ENCODE data around the gene GREB1. TPM values are rescaled to one million over a fixed set of nuclear protein-coding genes. Genes with fewer than 3 reads are reported as not detected.
A peak's percentile ranks its signal among the peaks of the same experiment; 100 is the strongest.

GREB1 gene
- total and polyA plus RNA-seq, 2 of the 13 experiments (the other 11 are each of a cell fraction or from before 2014, with no cell fraction given), result 31.3 to 61.2 TPM

DNA sequence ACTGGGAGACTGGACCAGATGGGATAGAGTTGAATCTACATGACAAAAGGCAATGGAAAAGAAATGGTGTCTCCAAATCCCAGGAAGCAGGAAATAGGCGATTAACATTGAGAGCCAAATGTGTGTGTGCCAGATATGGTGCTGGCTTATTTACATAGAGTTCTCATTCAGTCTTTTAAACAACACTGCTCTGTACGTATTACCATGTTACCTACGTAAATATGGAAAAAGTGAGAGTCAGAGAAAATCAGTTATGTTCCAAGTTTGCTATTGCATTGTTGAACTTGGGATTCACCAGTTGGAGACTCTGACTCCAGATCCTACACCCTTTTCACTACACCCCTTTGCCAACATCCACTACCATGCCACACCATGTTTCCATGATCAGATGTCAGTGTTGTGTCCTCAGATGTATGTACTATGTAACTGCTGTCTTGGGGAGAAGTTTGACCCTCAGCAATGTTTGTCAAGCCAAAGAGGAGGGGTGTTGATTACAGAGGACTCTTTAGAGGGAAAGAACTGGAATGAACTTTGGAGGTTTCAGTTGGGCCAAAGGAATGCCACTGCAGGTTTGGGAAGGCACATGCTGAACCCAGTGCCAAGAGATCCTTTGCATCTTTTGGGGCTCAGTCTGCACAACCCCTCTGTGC lies 19.6 kb upstream of the GREB1 start (continued):
- TF ChIP-seq, protein P1, sequence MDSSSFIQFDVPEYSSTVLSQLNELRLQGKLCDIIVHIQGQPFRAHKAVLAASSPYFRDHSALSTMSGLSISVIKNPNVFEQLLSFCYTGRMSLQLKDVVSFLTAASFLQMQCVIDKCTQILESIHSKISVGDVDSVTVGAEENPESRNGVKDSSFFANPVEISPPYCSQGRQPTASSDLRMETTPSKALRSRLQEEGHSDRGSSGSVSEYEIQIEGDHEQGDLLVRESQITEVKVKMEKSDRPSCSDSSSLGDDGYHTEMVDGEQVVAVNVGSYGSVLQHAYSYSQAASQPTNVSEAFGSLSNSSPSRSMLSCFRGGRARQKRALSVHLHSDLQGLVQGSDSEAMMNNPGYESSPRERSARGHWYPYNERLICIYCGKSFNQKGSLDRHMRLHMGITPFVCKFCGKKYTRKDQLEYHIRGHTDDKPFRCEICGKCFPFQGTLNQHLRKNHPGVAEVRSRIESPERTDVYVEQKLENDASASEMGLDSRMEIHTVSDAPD (CRISPR knock-in tag; IDR thresholded peaks at IDR 0.05), result peak; percentile 75; the same call in 1 of the 2 replicates
- TF ChIP-seq, protein P2, sequence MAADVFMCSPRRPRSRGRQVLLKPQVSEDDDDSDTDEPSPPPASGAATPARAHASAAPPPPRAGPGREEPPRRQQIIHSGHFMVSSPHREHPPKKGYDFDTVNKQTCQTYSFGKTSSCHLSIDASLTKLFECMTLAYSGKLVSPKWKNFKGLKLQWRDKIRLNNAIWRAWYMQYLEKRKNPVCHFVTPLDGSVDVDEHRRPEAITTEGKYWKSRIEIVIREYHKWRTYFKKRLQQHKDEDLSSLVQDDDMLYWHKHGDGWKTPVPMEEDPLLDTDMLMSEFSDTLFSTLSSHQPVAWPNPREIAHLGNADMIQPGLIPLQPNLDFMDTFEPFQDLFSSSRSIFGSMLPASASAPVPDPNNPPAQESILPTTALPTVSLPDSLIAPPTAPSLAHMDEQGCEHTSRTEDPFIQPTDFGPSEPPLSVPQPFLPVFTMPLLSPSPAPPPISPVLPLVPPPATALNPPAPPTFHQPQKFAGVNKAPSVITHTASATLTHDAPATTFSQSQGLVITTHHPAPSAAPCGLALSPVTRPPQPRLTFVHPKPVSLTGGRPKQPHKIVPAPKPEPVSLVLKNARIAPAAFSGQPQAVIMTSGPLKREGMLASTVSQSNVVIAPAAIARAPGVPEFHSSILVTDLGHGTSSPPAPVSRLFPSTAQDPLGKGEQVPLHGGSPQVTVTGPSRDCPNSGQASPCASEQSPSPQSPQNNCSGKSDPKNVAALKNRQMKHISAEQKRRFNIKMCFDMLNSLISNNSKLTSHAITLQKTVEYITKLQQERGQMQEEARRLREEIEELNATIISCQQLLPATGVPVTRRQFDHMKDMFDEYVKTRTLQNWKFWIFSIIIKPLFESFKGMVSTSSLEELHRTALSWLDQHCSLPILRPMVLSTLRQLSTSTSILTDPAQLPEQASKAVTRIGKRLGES (CRISPR knock-in tag; IDR thresholded peaks at IDR 0.05; ENCODE audit: borderline replicate concordance), result no peak
- no peak for TF ChIP-seq ZNF547 (CRISPR knock-in tag; IDR thresholded peaks at IDR 0.05)
- no peak for TF ChIP-seq SIN3A (IDR thresholded peaks at IDR 0.05; ENCODE audit: borderline replicate concordance, low read depth, low read length)
- TF ChIP-seq REXO4 (CRISPR knock-in tag; IDR thresholded peaks at IDR 0.05; ENCODE audit: borderline replicate concordance), result no peak
- TF ChIP-seq AHR (CRISPR knock-in tag; IDR thresholded peaks at IDR 0.05), result no peak
- TF ChIP-seq ZNF180 (CRISPR knock-in tag; IDR thresholded peaks at IDR 0.05; ENCODE audit: borderline replicate concordance, low read depth), result no peak
- peak; percentile 11 for TF ChIP-seq ASH2L (IDR thresholded peaks at IDR 0.05; ENCODE audit: insufficient read length, low read depth, low read length)
- no peak for TF ChIP-seq ZSCAN22 (CRISPR knock-in tag; IDR thresholded peaks at IDR 0.05)
- TF ChIP-seq, protein P3, sequence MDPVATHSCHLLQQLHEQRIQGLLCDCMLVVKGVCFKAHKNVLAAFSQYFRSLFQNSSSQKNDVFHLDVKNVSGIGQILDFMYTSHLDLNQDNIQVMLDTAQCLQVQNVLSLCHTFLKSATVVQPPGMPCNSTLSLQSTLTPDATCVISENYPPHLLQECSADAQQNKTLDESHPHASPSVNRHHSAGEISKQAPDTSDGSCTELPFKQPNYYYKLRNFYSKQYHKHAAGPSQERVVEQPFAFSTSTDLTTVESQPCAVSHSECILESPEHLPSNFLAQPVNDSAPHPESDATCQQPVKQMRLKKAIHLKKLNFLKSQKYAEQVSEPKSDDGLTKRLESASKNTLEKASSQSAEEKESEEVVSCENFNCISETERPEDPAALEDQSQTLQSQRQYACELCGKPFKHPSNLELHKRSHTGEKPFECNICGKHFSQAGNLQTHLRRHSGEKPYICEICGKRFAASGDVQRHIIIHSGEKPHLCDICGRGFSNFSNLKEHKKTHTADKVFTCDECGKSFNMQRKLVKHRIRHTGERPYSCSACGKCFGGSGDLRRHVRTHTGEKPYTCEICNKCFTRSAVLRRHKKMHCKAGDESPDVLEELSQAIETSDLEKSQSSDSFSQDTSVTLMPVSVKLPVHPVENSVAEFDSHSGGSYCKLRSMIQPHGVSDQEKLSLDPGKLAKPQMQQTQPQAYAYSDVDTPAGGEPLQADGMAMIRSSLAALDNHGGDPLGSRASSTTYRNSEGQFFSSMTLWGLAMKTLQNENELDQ (CRISPR knock-in tag; IDR thresholded peaks at IDR 0.05; ENCODE audit: borderline replicate concordance), result no peak
- 0 out of 2 replicates have a peak, but pooled peaks have one; percentile 21 for TF ChIP-seq SOX5 (CRISPR knock-in tag; IDR thresholded peaks at IDR 0.05; ENCODE audit: borderline replicate concordance)
- TF ChIP-seq EED (CRISPR knock-in tag; IDR thresholded peaks at IDR 0.05), result no peak
- TF ChIP-seq, protein P4, sequence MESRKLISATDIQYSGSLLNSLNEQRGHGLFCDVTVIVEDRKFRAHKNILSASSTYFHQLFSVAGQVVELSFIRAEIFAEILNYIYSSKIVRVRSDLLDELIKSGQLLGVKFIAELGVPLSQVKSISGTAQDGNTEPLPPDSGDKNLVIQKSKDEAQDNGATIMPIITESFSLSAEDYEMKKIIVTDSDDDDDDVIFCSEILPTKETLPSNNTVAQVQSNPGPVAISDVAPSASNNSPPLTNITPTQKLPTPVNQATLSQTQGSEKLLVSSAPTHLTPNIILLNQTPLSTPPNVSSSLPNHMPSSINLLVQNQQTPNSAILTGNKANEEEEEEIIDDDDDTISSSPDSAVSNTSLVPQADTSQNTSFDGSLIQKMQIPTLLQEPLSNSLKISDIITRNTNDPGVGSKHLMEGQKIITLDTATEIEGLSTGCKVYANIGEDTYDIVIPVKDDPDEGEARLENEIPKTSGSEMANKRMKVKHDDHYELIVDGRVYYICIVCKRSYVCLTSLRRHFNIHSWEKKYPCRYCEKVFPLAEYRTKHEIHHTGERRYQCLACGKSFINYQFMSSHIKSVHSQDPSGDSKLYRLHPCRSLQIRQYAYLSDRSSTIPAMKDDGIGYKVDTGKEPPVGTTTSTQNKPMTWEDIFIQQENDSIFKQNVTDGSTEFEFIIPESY (CRISPR knock-in tag; IDR thresholded peaks at IDR 0.05), result no peak
- TF ChIP-seq GZF1 (CRISPR knock-in tag; IDR thresholded peaks at IDR 0.05), result no peak
- TF ChIP-seq, protein P5, sequence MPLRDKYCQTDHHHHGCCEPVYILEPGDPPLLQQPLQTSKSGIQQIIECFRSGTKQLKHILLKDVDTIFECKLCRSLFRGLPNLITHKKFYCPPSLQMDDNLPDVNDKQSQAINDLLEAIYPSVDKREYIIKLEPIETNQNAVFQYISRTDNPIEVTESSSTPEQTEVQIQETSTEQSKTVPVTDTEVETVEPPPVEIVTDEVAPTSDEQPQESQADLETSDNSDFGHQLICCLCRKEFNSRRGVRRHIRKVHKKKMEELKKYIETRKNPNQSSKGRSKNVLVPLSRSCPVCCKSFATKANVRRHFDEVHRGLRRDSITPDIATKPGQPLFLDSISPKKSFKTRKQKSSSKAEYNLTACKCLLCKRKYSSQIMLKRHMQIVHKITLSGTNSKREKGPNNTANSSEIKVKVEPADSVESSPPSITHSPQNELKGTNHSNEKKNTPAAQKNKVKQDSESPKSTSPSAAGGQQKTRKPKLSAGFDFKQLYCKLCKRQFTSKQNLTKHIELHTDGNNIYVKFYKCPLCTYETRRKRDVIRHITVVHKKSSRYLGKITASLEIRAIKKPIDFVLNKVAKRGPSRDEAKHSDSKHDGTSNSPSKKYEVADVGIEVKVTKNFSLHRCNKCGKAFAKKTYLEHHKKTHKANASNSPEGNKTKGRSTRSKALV (CRISPR knock-in tag; IDR thresholded peaks at IDR 0.05), result no peak
- TF ChIP-seq TEAD3 (CRISPR knock-in tag; optimal IDR thresholded peaks at IDR 0.05; ENCODE audit: borderline replicate concordance), result peak; percentile 62

All from HepG2 (cell line).